Peyer's patch (tissue), 4 donors: ENCODE data around the gene HRAS. TPM values are rescaled to one million over a fixed set of nuclear protein-coding genes. Genes with fewer than 3 reads are reported as not detected.
A peak's percentile ranks its signal among the peaks of the same experiment; 100 is the strongest.

Experiments
- DNase-seq, 3 donors: peaks; one replicate each; pipeline ENCODE4 v3.0.0-alpha.2; 2017 to 2019
- H3K27ac ChIP-seq, 4 donors: fragments of 200-600 bp; sonication (generic); one replicate each; pipeline ENCODE4 v1.5.1; 2016 to 2019
- H3K27me3 ChIP-seq, 2 donors: fragments of 200-600 bp; sonication (generic); one replicate each; pipeline ENCODE4 v1.5.1; 2019
- H3K36me3 ChIP-seq, 3 donors: fragments of 200-600 bp; sonication (generic); one replicate each; pipeline ENCODE4 v1.5.1; 2016 to 2019
- H3K4me1 ChIP-seq, 4 donors: fragments of 200-600 bp; sonication (generic); one replicate each; pipeline ENCODE4 v1.5.1; 2016 to 2019
- H3K4me3 ChIP-seq, 4 donors: fragments of 200-600 bp; sonication (generic); 1 replicate in 3 of 4; 2 replicates in 1 of 4; pipeline ENCODE4 v1.5.1; 2016 to 2019; ENCODE audit warnings: mild to moderate bottlenecking in 1 of 4
- H3K9me3 ChIP-seq, 4 donors: fragments of 200-600 bp; sonication (generic); one replicate each; pipeline ENCODE4 v1.5.1; 2016 to 2019; ENCODE audit warnings: mild to moderate bottlenecking in 1 of 4
- CTCF ChIP-seq, 6 experiments: fragments of 450-650 bp in 4 of 6; fragments of 200-600 bp in 2 of 6; sonication (generic) in 1 of 6; IDR thresholded peaks; one replicate each; pipeline ENCODE4 v1.5.1; 2017 to 2019; ENCODE audit warnings: antibody characterized with exemption in 6 of 6, mild to moderate bottlenecking in 3 of 6, moderate library complexity in 1 of 6
- POLR2A ChIP-seq, 2 donors: fragments of 450-650 bp; IDR thresholded peaks; one replicate each; pipeline ENCODE4 v1.5.1; 2017; ENCODE audit warnings: antibody characterized with exemption in 2 of 2, mild to moderate bottlenecking in 2 of 2, moderate library complexity in 2 of 2
- total RNA-seq, 4 donors: library from RNA; depleted of rRNA; stranded (reverse); fragments of >200 nt; gene quantifications; one replicate each; pipeline ENCODE4 v1.1.0, GENCODE V29; 2016

HRAS gene
- total RNA-seq, 4 donors from 2014 or later = 27.4 to 55.3 (median 35.1) TPM

DNA sequence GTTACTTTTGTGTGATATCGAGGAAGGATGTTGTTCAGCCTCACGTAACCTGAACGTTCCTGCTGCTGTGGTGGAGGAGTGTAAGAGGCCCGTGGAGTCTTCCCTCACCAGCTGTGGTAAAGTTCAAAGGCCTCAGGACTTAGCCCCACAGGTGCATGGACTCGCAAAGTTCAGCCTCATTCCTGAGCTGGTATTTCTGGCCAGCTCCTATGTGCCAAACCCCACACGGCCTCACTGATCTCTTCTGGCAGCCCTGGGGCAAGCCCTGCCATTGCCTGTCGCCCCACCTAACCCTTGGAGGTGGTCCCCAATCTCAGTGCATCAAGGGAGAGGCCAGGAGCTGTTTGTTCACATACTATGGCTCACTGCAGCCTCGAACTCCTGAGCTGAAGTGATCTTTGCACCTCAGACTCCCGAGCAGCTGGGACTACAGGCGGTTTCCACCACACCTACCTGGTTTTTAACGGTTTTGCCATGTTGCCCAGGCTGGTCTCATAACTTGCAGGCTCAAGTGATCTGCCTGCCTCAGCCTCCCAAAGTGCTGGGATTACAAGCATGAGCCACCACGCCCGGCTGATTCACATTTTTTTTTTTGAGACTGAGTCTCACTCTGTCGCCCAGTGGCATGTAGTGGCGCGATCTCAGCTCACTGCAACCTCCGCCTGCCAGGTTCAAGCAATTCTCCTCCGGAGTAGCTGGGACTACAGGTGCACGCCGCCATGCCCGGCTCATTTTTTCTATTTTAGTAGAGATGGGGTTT is 43.1 kb upstream of the HRAS start:
- Histone ChIP-seq H3K9me3 (no peaks in the 10 kb centered on the region), H3K36me3 (peaks cover 0 to 21% (median 0%) of the 10 kb centered on the region in 3 donors), H3K27ac (peak overlapping the region in 3 of 4 donors; percentile 49 to 97 (median 93)), H3K4me1 (peaks cover 12 to 70% (median 33%) of the 10 kb centered on the region in 4 donors), H3K4me3 (peak overlapping the region in 2 of 4 donors; percentile 60 to 98), H3K27me3 (no peaks in the 10 kb centered on the region)
- peak in 1 of 3 donors; percentile 68 for DNase-seq
- TF ChIP-seq POLR2A (IDR thresholded peaks at IDR 0.05) = peak in 1 of 2 donors; percentile 36
- no peak for TF ChIP-seq CTCF (IDR thresholded peaks at IDR 0.05)

- peak overlapping the region; percentile 60 to 98 (median 82) for H3K4me3 ChIP-seq
- no peak for TF ChIP-seq POLR2A (IDR thresholded peaks at IDR 0.05)
- TF ChIP-seq CTCF (IDR thresholded peaks at IDR 0.05) = no peak
- H3K27ac ChIP-seq = peak overlapping the region in 3 of 4 donors; percentile 86 to 97 (median 93)
- H3K4me1 ChIP-seq = peaks cover 12 to 65% (median 33%) of the 10 kb centered on the region in 4 donors
- no peaks in the 10 kb centered on the region for H3K27me3 ChIP-seq
- peaks cover 0 to 12% (median 0%) of the 10 kb centered on the region in 3 donors for H3K36me3 ChIP-seq
- H3K9me3 ChIP-seq = no peaks in the 10 kb centered on the region
- no peak for DNase-seq
Observed at GRCh38 chr11:577611-577894, 42.2 kb upstream of the HRAS start.

DNA sequence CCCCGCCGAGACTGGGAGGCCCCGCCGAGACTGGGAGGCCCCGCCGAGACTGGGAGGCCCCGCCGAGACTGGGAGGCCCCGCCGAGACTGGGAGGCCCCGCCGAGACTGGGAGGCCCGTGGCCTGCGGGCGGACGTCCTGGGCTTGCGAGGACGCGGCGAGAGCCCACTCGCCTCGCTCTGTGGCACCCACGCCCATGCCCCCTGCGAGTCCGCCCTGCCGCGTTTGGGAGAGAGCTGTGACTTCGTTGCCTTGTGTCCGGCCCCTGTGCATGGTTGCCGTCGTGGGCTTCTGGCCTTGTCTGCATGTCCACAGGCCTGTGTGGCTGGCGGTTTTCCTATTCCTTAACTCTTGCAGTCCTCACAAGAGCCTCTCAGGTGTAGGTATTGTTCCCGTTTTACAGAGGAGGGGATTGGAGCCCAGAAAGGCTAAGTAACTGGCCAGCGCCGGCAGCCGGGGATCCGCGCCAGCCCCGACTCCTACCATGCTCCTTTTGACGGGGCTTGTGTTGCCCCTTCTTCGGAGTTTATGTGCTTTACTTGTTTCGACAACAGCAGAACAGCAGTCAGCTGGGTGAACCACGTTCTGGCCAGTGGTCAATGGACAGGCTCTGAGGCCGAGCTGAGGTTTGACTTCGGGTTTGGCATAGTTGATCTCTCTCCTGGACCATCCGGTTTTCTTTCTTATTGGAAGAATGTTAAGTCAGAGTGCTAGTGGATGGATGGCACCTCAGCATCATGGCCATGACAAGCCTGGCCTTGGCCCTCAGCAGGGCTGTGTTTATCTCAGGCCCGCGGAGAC is 41.6 kb upstream of the HRAS start:
- Histone ChIP-seq H3K9me3 (no peaks in the 10 kb centered on the region), H3K36me3 (peaks cover 0 to 7% (median 0%) of the 10 kb centered on the region in 3 donors), H3K27ac (peak overlapping the region; percentile 86 to 97 (median 92)), H3K4me1 (peaks cover 12 to 65% (median 33%) of the 10 kb centered on the region in 4 donors), H3K27me3 (no peaks in the 10 kb centered on the region), H3K4me3 (peak overlapping the region; percentile 60 to 98 (median 82))
- TF ChIP-seq CTCF (IDR thresholded peaks at IDR 0.05) (no peak), POLR2A (IDR thresholded peaks at IDR 0.05) (no peak)
- DNase-seq = no peak

DNA sequence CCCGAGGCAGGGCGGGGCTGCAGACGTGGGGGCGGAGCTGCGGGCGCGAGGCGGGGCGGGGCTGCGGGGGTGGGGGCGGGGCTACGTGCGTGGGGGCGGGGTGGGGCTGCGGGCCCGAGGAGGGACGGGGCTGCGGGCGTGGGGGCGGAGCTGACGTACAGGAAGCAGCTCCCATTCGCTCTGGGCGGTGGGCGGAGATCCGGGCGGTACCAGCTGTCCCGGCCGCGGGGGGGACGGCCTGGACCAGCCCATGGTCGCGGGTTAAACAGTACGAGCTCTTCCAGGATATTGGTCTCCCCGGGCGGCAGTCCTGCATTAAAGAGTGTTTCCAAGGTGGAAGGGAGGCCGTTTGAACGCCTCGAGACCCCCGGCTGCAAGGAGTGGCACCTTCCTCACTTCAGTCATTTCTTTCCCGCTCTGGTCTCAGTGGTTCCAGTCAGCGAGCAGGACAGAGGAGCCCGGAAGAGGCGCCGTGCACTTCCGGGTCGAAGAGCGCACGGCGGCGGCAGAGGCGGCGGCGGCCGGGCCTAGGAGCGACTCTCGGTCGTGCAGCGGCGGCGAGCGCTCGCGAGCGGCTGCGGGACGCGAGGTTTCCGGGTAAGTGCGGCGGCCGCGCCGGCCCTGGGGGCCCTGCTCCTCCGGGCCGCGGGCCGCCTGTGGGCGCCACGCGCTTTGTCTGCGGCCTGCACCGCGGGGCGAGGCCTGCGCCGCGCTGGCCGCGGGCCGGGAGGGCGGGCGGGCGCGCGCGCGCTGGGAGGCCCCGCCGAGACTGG is 40.8 kb upstream of the HRAS start, which contains the start of gene PHRF1:
TSS of gene PHRF1 (plus strand) at position 475 of the 773 bp plus-strand sequence. CDS start 5,043 bp downstream, outside the sequence.
- Histone ChIP-seq H3K36me3 (no peaks in the 10 kb centered on the region), H3K27me3 (no peaks in the 10 kb centered on the region), H3K27ac (peak within 1 kb of the TSS; percentile 86 to 97 (median 92)), H3K9me3 (no peaks in the 10 kb centered on the region), H3K4me3 (peak within 1 kb of the TSS; percentile 80 to 98 (median 84)), H3K4me1 (peaks cover 12 to 57% (median 33%) of the 10 kb centered on the region in 4 donors)
- TF ChIP-seq CTCF (IDR thresholded peaks at IDR 0.05) (peak in 3 of 6 experiments; percentile 0 to 16 (median 7)), POLR2A (IDR thresholded peaks at IDR 0.05) (peak; percentile 72 to 92)
- DNase-seq = peak; percentile 95 to 98 (median 98)
